Duodenal mucosa (tissue), 2 donors: ENCODE measurements around the gene ANKRD11.
"Not testable (repeated sequence)": the region's sequence is repeated elsewhere in the genome, so short reads cannot be mapped to it uniquely, and the experiment has no call there.

Source experiments
- H3K27ac ChIP-seq: one replicate; pipeline ENCODE4 v1.7.0; 2013; ENCODE audit warnings: low read depth, low read length
- H3K27me3 ChIP-seq, 2 donors: one replicate each; pipeline ENCODE4 v1.7.0; 2013; ENCODE audit warnings: low read length in 2 of 2, control low read depth in 1 of 2; ENCODE audit not compliant: insufficient read depth in 2 of 2, control insufficient read depth in 1 of 2
- H3K36me3 ChIP-seq, 2 donors: one replicate each; pipeline ENCODE4 v1.7.0; 2013; ENCODE audit warnings: low read length in 2 of 2, control low read depth in 1 of 2; ENCODE audit not compliant: insufficient read depth in 2 of 2, control insufficient read depth in 1 of 2
- H3K4me1 ChIP-seq, 2 donors: one replicate each; pipeline ENCODE4 v1.7.0; 2013; ENCODE audit warnings: low read length in 2 of 2, control low read depth in 1 of 2; ENCODE audit not compliant: insufficient read depth in 2 of 2, control insufficient read depth in 1 of 2
- H3K4me3 ChIP-seq, 2 donors: one replicate each; pipeline ENCODE4 v1.7.0; 2013; ENCODE audit warnings: low read length in 2 of 2, low read depth in 1 of 2
- H3K9ac ChIP-seq, 2 donors: one replicate each; pipeline ENCODE4 v1.7.0; 2013; ENCODE audit warnings: low read length in 2 of 2, low read depth in 1 of 2
- H3K9me3 ChIP-seq, 2 donors: one replicate each; pipeline ENCODE4 v1.7.0; 2013; ENCODE audit warnings: low read length in 2 of 2, control low read depth in 1 of 2; ENCODE audit not compliant: control insufficient read depth in 1 of 2

ANKRD11 gene

DNA sequence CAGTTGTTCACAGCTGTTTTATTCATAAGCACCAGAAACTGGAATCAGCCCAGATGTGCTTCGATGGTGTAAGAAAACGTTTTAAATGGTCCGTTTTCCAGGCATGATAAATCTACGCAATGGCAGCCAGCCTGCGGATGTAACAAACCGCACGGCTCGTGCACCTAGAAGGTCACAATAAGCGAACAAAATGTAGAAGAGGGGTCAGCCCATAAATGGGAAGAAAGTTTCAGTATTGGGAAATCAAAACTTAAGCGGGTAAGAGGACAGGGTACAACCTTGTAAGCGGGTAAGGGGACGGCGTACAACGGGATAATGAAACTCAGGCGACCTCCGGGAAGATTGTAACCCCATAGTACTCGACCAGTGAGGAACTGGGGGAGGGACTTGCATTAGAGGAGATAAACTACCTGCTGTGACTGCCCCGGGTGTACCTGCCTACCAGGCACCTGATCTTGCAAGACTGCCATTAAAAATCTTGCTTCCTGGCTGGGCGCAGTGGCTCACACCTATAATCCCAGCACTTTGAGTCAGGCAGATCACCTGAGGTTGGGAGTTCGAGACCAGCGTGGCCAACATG lies 66.6 kb downstream of the ANKRD11 start:
- H3K27ac ChIP-seq = no peak overlapping the region
- no peak overlapping the region for H3K4me3 ChIP-seq
- H3K4me1 ChIP-seq = peaks cover 36 to 41% of the 10 kb centered on the region in 2 donors
- H3K36me3 ChIP-seq = peaks cover 0 to 15% of the 10 kb centered on the region in 2 donors
- no peaks in the 10 kb centered on the region for H3K9me3 ChIP-seq
- H3K27me3 ChIP-seq = no peaks in the 10 kb centered on the region
- H3K9ac ChIP-seq = no peak overlapping the region

DNA sequence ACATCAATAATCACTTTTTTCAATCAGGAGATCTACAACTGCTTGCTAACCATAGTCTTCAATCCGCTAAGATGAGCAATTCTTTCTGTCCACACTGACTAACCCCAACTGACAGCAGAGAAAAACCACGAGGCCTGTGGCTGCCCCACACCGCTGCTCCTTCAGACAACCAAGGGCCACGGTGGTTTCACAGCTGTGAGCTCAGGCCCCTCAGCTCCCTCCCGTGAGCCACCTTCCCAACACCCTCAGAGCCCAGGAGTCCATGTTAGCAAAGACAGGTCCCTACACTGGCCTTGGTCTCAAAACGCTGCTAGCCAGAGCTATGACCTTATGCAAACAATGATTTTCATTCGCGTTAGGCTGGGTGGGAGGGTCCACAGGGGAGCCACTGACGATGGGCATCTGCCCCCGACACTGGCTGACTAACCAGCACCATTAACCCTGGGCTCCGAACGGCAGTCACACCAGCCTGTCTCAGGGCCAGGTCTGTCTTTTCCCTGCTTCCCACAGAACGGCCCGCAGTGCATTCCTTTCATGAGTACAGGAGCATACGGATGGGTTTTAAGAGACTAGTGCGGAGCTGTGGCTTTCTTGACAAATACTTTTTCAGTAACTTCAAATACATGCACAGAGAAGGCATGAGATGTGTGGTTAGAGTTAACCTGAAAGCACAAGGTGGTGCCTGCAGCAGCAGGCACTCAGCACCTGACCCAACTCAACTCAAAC lies 67.3 kb downstream of the ANKRD11 start:
- Histone ChIP-seq H3K36me3 (peaks cover 0 to 15% of the 10 kb centered on the region in 2 donors), H3K4me3 (no peak overlapping the region), H3K4me1 (peaks cover 36 to 46% of the 10 kb centered on the region in 2 donors), H3K9me3 (no peaks in the 10 kb centered on the region), H3K9ac (no peak overlapping the region), H3K27ac (no peak overlapping the region), H3K27me3 (no peaks in the 10 kb centered on the region)

DNA sequence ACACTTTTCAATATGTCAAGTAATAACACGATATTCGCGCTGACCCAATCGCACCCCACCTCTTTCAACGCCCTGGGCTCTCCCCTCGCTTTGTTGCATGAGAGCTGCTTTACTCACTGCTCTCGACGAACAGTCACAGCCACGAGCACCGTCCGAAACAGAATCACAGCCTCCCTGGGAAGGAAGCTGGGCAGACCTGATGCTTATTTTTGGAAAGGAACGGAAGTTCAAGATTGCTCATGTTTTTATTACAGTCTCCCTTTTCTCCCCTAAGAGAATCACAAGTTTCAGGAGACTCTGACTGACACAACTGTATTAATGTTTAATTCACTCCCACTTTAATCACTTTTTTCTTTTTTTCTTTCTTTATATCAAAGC lies 67.8 kb downstream of the ANKRD11 start:
- Histone ChIP-seq H3K36me3 (peaks cover 0 to 15% of the 10 kb centered on the region in 2 donors), H3K9ac (no peak overlapping the region), H3K27me3 (no peaks in the 10 kb centered on the region), H3K9me3 (no peaks in the 10 kb centered on the region), H3K4me1 (peaks cover 41 to 52% of the 10 kb centered on the region in 2 donors), H3K4me3 (no peak overlapping the region), H3K27ac (no peak overlapping the region)

DNA sequence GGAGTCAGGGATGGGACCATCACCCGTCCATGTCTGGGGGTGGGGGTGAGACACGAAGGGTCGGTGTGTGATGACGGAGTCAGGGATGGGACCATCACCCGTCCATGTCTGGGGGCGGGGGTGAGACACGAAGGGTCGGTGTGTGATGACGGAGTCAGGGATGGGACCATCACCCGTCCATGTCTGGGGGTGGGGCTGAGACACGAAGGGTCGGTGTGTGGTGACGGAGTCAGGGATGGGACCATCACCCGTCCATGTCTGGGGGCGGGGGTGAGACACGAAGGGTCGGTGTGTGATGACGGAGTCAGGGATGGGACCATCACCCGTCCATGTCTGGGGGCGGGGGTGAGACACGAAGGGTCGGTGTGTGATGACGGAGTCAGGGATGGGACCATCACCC lies 69.1 kb downstream of the ANKRD11 start:
- Histone ChIP-seq H3K4me1 (peaks cover 51 to 60% of the 10 kb centered on the region in 2 donors), H3K36me3 (peaks cover 0 to 11% of the 10 kb centered on the region in 2 donors)
- not testable (repeated sequence) for H3K4me3 ChIP-seq, H3K9me3 ChIP-seq, H3K9ac ChIP-seq, H3K27ac ChIP-seq, H3K27me3 ChIP-seq

DNA sequence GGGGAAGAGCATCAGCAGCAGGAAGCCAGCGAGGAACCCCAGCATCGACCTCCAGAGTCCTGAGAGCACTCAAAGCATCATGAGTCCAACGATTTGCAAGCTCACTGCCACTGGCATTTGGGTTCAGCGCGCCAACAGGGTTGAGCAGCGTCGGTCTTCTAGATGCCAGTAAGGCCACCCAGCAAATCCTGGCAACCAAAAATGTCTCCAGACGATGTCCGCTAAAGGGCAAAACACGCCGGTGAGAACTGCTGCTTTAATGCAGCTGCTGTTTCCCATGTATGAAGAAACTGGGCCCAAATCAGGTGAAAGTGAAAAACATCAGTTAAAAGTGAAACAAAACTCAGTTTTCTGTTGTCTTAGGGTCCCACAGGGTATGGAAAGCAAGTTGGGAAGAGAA lies 70.2 kb downstream of the ANKRD11 start:
- Histone ChIP-seq H3K27me3 (no peaks in the 10 kb centered on the region), H3K4me3 (no peak overlapping the region), H3K9me3 (no peaks in the 10 kb centered on the region), H3K9ac (no peak overlapping the region), H3K27ac (no peak overlapping the region), H3K36me3 (peaks cover 0 to 9% of the 10 kb centered on the region in 2 donors), H3K4me1 (peaks cover 50 to 52% of the 10 kb centered on the region in 2 donors)

DNA sequence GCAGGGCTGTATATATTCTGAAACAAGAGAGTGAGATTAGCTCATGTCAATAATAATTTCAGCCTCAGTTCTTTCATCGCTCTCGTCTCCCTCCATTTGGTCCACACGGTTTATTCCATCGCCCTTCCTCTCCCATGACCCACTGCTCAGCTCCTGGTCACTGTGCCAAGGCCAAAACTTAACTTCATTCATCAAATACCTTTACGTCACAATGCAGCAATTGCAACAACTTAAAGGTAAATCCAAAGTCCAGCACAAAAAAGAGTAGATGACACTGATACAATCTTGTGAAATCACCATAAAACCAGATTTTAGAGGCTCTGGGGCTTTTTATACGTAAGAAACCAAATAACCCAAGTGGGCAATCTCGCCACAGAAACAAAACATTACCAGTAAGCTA lies 72.0 kb downstream of the ANKRD11 start:
- H3K27ac ChIP-seq = no peak overlapping the region

DNA sequence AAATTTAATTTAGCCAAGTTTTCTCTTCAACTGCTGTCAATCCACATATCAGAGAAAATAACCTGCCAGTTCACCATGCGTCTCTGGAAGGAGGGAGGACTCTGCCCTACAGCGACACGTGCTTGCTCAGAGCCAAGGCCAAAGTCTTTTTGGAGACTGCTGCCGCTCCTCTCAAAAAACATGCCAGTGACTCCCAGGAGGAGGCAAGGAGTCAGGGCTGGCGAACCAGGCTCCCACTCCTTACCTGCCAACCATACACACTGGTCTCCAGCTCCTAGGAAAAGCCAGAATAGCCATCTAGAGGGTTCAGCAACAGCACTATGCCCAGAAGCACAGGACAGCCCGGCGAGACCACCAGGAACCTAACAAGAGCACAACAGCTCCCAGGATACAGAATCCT lies 73.0 kb downstream of the ANKRD11 start:
- H3K27me3 ChIP-seq = no peaks in the 10 kb centered on the region
- peaks cover 0 to 9% of the 10 kb centered on the region in 2 donors for H3K36me3 ChIP-seq
- peak overlapping the region; percentile 2 to 10 for H3K4me3 ChIP-seq
- H3K9ac ChIP-seq = no peak overlapping the region
- peaks cover 37 to 39% of the 10 kb centered on the region in 2 donors for H3K4me1 ChIP-seq
- H3K27ac ChIP-seq = no peak overlapping the region
- no peaks in the 10 kb centered on the region for H3K9me3 ChIP-seq

More for the DNA sequence above, 72.0 kb downstream of the ANKRD11 start:
- Histone ChIP-seq H3K27me3 (no peaks in the 10 kb centered on the region), H3K36me3 (peaks cover 0 to 9% of the 10 kb centered on the region in 2 donors), H3K4me1 (peaks cover 47% of the 10 kb centered on the region in 2 donors), H3K9me3 (no peaks in the 10 kb centered on the region), H3K4me3 (no peak overlapping the region), H3K9ac (no peak overlapping the region)

DNA sequence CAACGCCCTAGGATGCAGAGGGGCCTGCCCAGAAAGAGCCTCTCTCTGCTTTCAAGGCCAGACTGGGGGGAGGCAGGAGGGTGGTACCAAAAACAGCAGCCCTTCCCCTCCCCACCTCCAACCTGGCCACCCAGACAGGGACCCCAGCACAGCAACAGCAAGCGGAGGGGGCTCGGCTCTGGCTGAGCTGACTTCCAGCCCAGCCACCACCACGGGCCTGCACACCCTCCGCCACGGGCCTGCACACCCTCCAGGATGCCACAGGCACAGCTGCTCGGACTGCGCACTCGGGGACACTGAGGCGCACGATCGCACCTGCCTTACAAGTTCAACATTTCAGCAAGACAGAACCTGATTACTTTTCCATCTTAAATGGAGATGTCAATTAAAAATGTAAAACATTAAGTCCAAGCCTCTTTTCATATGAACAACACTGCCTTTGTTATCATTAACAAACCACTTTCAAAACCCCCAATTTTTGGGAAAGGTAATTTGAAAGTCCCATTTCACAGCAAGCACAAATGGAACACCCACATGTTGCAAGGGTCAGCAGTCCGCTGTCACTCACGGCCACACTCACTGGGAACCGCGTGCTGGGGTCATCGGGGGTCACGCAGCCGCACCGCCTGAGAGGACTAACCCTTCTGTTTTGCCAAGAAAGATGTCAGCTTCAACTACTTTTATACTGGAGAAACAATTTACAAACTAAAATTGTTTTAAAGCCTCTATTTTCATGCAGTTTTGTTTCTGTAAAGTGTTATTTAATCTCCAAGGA lies 76.4 kb downstream of the ANKRD11 start:
- Histone ChIP-seq H3K9me3 (no peaks in the 10 kb centered on the region), H3K4me1 (peaks cover 45 to 49% of the 10 kb centered on the region in 2 donors), H3K9ac (no peak overlapping the region), H3K4me3 (no peak overlapping the region), H3K27ac (no peak overlapping the region), H3K36me3 (no peaks in the 10 kb centered on the region), H3K27me3 (no peaks in the 10 kb centered on the region)

DNA sequence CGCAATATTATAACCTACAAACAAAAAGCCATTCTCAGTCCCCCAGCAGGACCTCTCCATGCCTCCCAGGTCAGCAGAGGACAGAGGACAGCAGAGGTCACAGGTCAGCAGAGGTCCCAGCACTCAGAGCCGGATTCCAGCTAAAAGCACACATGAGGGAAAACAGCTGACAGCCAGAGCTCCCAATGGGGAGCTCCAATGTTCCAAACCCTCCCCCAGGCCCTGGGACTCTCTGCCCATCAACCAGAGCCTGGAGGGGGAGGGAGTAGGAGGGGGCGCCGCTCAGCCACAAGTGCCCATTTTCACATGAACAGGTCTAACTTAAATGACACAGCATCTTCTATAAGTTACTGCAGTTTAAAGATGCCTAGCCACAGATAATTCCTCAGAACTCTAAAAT lies 77.5 kb downstream of the ANKRD11 start:
- Histone ChIP-seq H3K4me3 (no peak overlapping the region), H3K27me3 (no peaks in the 10 kb centered on the region), H3K36me3 (no peaks in the 10 kb centered on the region), H3K4me1 (peaks cover 49% of the 10 kb centered on the region in 2 donors), H3K9ac (no peak overlapping the region), H3K27ac (no peak overlapping the region), H3K9me3 (no peaks in the 10 kb centered on the region)

DNA sequence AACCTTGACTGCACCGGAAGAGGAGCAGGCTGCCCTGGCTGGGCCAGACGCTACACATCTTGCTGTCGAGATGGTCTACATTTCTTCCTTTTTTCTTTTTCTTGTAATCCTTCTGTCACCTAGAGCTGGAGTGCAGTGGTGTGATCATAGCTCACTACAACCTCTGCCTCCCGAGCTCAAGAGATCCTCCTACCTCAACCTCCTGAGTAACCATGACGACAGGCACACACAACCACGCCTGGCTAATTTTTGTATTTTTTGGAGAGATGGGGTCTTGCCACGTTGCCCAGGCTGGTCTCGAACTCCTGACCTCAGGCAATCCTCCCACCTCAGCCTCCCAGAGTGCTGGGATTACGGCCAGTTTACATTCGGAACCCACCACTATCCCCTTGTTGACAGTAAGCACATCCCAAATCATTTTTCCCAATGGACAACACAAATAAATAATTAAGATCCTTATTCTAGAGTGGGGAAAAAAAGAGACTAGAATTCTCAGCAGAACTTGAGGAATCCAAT lies 79.0 kb downstream of the ANKRD11 start:
- Histone ChIP-seq H3K9ac (no peak overlapping the region), H3K36me3 (no peaks in the 10 kb centered on the region), H3K9me3 (no peaks in the 10 kb centered on the region), H3K4me3 (no peak overlapping the region), H3K27ac (no peak overlapping the region), H3K27me3 (no peaks in the 10 kb centered on the region), H3K4me1 (peaks cover 38 to 50% of the 10 kb centered on the region in 2 donors)
